Lower leg skin (tissue), 3 donors: ENCODE data around the gene CD200.
"Not testable (repeated sequence)": the region's sequence is repeated elsewhere in the genome, so short reads cannot be mapped to it uniquely, and the experiment has no call there.

Source experiments
- POLR2A ChIP-seq, 2 donors: fragments of 450-650 bp; IDR thresholded peaks; one replicate each; pipeline ENCODE4 v1.6.1; 2016 to 2017; ENCODE audit warnings: antibody characterized with exemption in 2 of 2, mild to moderate bottlenecking in 1 of 2, moderate library complexity in 1 of 2
- TF ChIP-seq, protein P1 (sequence below), 3 donors: fragments of 450-650 bp; IDR thresholded peaks; one replicate each; pipeline ENCODE4 v1.5.1; 2016; ENCODE audit warnings: antibody characterized with exemption in 3 of 3, mild to moderate bottlenecking in 3 of 3, moderate library complexity in 2 of 3

DNA sequence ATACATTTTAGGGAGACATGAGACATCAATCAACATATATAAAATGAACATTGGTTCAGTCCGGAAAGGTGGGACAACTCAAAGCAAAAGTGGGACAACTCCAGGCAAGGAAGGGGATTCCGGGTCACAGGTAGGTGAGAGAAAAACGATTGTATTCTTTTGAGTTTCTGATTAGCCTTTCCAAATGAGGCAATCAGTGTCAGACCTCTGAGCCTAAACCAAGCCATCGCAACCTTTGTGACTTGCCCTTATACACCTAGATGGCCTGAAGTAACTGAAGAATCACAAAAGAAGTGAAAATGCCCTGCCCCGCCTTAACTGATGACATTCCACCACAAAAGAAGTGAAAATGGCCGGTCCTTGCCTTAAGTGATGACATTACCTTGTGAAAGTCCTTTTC, 66.6 kb downstream of the CD200 start:
- TF ChIP-seq, protein P1, sequence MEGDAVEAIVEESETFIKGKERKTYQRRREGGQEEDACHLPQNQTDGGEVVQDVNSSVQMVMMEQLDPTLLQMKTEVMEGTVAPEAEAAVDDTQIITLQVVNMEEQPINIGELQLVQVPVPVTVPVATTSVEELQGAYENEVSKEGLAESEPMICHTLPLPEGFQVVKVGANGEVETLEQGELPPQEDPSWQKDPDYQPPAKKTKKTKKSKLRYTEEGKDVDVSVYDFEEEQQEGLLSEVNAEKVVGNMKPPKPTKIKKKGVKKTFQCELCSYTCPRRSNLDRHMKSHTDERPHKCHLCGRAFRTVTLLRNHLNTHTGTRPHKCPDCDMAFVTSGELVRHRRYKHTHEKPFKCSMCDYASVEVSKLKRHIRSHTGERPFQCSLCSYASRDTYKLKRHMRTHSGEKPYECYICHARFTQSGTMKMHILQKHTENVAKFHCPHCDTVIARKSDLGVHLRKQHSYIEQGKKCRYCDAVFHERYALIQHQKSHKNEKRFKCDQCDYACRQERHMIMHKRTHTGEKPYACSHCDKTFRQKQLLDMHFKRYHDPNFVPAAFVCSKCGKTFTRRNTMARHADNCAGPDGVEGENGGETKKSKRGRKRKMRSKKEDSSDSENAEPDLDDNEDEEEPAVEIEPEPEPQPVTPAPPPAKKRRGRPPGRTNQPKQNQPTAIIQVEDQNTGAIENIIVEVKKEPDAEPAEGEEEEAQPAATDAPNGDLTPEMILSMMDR (IDR thresholded peaks at IDR 0.05): not testable (repeated sequence)
- TF ChIP-seq POLR2A (IDR thresholded peaks at IDR 0.05): not testable (repeated sequence)
